Common myeloid progenitor, CD34-positive (primary cell): ENCODE results near the gene FUT8.
A peak's percentile ranks its signal among the peaks of the same experiment; 100 is the strongest.

Experiments
- CTCF ChIA-PET: fragments of 350-600 bp; sonication (Branson Sonifier 250); formaldehyde crosslinking; loops from one replicate; lab custom pipeline; 2021; ENCODE audit warnings: antibody characterized with exemption; lab: Charles Lee
- POLR2A ChIA-PET: fragments of 350-600 bp; sonication (Branson Sonifier 250); formaldehyde crosslinking; loops from one replicate; lab custom pipeline; 2021; ENCODE audit warnings: antibody characterized with exemption; lab: Charles Lee
- DNase-seq, 3 donors: peaks; one replicate each; pipeline versions ENCODE4 v3.0.0 to v3.0.0-alpha.2; 2013
- H3K27ac ChIP-seq, 2 experiments: 1 replicate in 1 of 2; 2 replicates in 1 of 2; pipeline ENCODE4 v1.7.0; 2013; ENCODE audit warnings: inconsistent platforms in 2 of 2, low read length in 2 of 2, mild to moderate bottlenecking in 2 of 2, low read depth in 1 of 2, moderate library complexity in 1 of 2; ENCODE audit not compliant: severe bottlenecking in 2 of 2, insufficient read depth in 1 of 2, poor library complexity in 1 of 2
- H3K27me3 ChIP-seq, 5 experiments: replicated peaks in 2 of 5; 1 replicate in 3 of 5; 2 replicates in 2 of 5; pipeline versions ENCODE4 v1.6.1 to v1.7.0; 2013; ENCODE audit warnings: low read length in 4 of 5, mild to moderate bottlenecking in 2 of 5, moderate library complexity in 2 of 5, inconsistent platforms in 1 of 5; ENCODE audit not compliant: insufficient read depth in 5 of 5, control insufficient read depth in 4 of 5
- H3K36me3 ChIP-seq, 4 experiments: 1 replicate in 2 of 4; 2 replicates in 2 of 4; pipeline versions ENCODE4 v1.6.1 to v1.7.0; 2013; ENCODE audit warnings: low read length in 3 of 4, control low read depth in 1 of 4, mild to moderate bottlenecking in 1 of 4; ENCODE audit not compliant: control insufficient read depth in 4 of 4, insufficient read depth in 4 of 4
- H3K4me1 ChIP-seq, 4 experiments: 1 replicate in 3 of 4; 2 replicates in 1 of 4; pipeline versions ENCODE4 v1.6.1 to v1.7.1; 2013; ENCODE audit warnings: low read length in 3 of 4, mild to moderate bottlenecking in 3 of 4, control low read depth in 1 of 4, inconsistent platforms in 1 of 4, moderate library complexity in 1 of 4; ENCODE audit not compliant: control insufficient read depth in 4 of 4, insufficient read depth in 4 of 4; ENCODE audit errors: control extremely low read depth in 1 of 4
- H3K4me3 ChIP-seq, 7 experiments: 1 replicate in 4 of 7; 2 replicates in 3 of 7; pipeline versions ENCODE4 v1.5.1 to v1.7.0; 2013; ENCODE audit warnings: mild to moderate bottlenecking in 7 of 7, low read length in 6 of 7, moderate library complexity in 6 of 7, inconsistent platforms in 2 of 7, low read depth in 2 of 7, control low read depth in 1 of 7; ENCODE audit not compliant: insufficient read depth in 4 of 7, control insufficient read depth in 1 of 7; ENCODE audit errors: extremely low read depth in 1 of 7
- H3K9me3 ChIP-seq, 5 experiments: 1 replicate in 4 of 5; 2 replicates in 1 of 5; pipeline versions ENCODE4 v1.6.1 to v1.7.1; 2013; ENCODE audit warnings: low read length in 4 of 5, mild to moderate bottlenecking in 2 of 5, inconsistent platforms in 1 of 5, low read depth in 1 of 5, moderate library complexity in 1 of 5; ENCODE audit not compliant: control insufficient read depth in 4 of 5, insufficient read depth in 2 of 5; ENCODE audit errors: control extremely low read depth in 1 of 5
- WGBS: methylation state at CpG from one replicate; pipeline ENCODE4 v1.1.5; 2013; ENCODE audit not compliant: insufficient coverage; 5-methylcytosine and 5-hydroxymethylcytosine counted together

Gene FUT8

DNA sequence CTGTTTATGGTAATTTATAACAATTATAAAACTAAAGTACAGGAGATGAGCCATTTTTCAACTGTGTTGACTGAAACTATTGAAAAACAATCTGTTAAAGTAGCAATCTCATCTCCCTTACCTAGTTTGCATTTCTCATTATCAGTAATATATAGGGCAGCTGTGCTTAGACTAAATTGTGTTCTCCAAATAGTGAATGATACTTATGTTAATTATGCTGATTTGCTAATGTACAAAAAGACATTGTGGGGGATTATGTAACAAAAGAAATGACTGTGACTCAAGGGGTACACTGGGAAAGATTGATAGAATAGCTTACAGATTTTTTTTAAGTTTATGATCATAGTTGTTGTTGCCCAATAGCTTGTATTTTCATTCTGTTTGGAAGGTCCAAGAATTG is 207.7 kb downstream of the FUT8 start:
- no peak for DNase-seq
- Histone ChIP-seq H3K9me3 (no peaks in the 10 kb centered on the region), H3K27me3 (no peaks in the 10 kb centered on the region), H3K27ac (no peak overlapping the region), H3K36me3 (peaks cover 0 to 4% (median 1%) of the 10 kb centered on the region in 4 experiments), H3K4me3 (no peak overlapping the region), H3K4me1 (no peaks in the 10 kb centered on the region)
- ChIA-PET CTCF (no interaction called here), POLR2A (no interaction called here)

- no peak for DNase-seq
- ChIA-PET CTCF (interaction anchor here (1.2 kb wide), 1 partner anchor 14 kb away, joined by 3 read pairs; no protein-coding TSS in a partner anchor), POLR2A (no interaction called here)
- Histone ChIP-seq H3K36me3 (no peaks in the 10 kb centered on the region), H3K27ac (no peak overlapping the region), H3K9me3 (no peaks in the 10 kb centered on the region), H3K4me3 (no peak overlapping the region), H3K27me3 (no peaks in the 10 kb centered on the region), H3K4me1 (peaks cover 0 to 2% (median 0%) of the 10 kb centered on the region in 4 experiments)
- whole genome bisulfite sequencing: 100% methylated on average over 4 of the region's 5 CpGs
These were observed 210.2 kb downstream of the FUT8 start for GRCh38 chr14:65622703-65623102.

- DNase-seq: no peak
- H3K27ac ChIP-seq: no peak overlapping the region
- no peaks in the 10 kb centered on the region for H3K36me3 ChIP-seq
- ChIA-PET CTCF (interaction anchor here (1.2 kb wide), 1 partner anchor 13 kb away, joined by 3 read pairs; no protein-coding TSS in a partner anchor), POLR2A (interaction anchor here (0.9 kb wide), 1 partner anchor 360 kb away, joined by 7 read pairs; no protein-coding TSS in a partner anchor)
- no peak overlapping the region for H3K4me3 ChIP-seq
- peaks cover 0 to 2% (median 0%) of the 10 kb centered on the region in 4 experiments for H3K4me1 ChIP-seq
- no peaks in the 10 kb centered on the region for H3K27me3 ChIP-seq
- no CpG with 5 or more reads among the region's 1 CpG for WGBS
- no peaks in the 10 kb centered on the region for H3K9me3 ChIP-seq
These were observed 211.2 kb downstream of the FUT8 start for GRCh38 chr14:65623759-65624158.

- CTCF ChIA-PET: no interaction called here
- 100% methylated on average over 4 of the region's 4 CpGs for WGBS
These were observed 214.8 kb downstream of the FUT8 start for GRCh38 chr14:65627315-65627714.

DNA sequence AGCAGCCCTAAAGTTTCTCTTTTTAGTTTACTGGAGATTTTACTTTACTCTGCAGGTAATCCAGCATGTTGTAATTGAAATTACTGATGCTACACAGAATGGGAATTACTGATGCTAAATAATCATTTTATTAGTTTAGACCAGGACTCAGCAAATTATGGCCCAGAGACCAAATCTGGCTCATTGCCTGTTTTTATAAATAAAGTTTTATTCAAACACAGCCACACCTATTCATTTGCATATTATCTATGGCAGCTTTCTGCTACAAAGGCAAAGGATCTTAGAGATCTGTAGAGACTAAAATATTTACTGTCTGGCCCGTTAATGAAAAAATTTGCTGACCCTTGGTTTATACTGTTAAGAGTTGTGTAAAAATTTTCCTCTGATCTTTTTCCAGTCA is 216.1 kb downstream of the FUT8 start:
- Histone ChIP-seq H3K27ac (no peak overlapping the region), H3K4me3 (no peak overlapping the region), H3K27me3 (no peaks in the 10 kb centered on the region), H3K4me1 (peaks cover 0 to 11% (median 3%) of the 10 kb centered on the region in 4 experiments), H3K9me3 (no peaks in the 10 kb centered on the region), H3K36me3 (peaks cover 0 to 6% (median under 1%) of the 10 kb centered on the region in 4 experiments)
- no CpG with 5 or more reads among the region's 1 CpG for WGBS
- ChIA-PET POLR2A (no interaction called here), CTCF (no interaction called here)
- no peak for DNase-seq

More at GRCh38 chr14:65627315-65627714, 214.8 kb downstream of the FUT8 start:
- POLR2A ChIA-PET: no interaction called here
- no peak overlapping the region for H3K4me3 ChIP-seq
- H3K27ac ChIP-seq: no peak overlapping the region
- H3K9me3 ChIP-seq: no peaks in the 10 kb centered on the region
- H3K27me3 ChIP-seq: no peaks in the 10 kb centered on the region
- H3K4me1 ChIP-seq: peaks cover 0 to 11% (median 3%) of the 10 kb centered on the region in 4 experiments
- H3K36me3 ChIP-seq: peaks cover 0 to 6% (median under 1%) of the 10 kb centered on the region in 4 experiments
- DNase-seq: no peak

GRCh38 chr14:65631040-65631439 is 218.5 kb downstream of the FUT8 start:
- H3K9me3 ChIP-seq: peaks cover 0 to 11% (median 0%) of the 10 kb centered on the region in 5 experiments
- H3K27me3 ChIP-seq: no peaks in the 10 kb centered on the region
- peak in 2 of 3 donors; percentile 7 to 23 for DNase-seq
- POLR2A ChIA-PET: no interaction called here
- WGBS: no CpG with 5 or more reads among the region's 1 CpG
- peaks cover 0 to 6% (median 2%) of the 10 kb centered on the region in 4 experiments for H3K36me3 ChIP-seq
- H3K27ac ChIP-seq: no peak overlapping the region
- CTCF ChIA-PET: no interaction called here
- peaks cover 0 to 11% (median 2%) of the 10 kb centered on the region in 4 experiments for H3K4me1 ChIP-seq
- H3K4me3 ChIP-seq: no peak overlapping the region

DNA sequence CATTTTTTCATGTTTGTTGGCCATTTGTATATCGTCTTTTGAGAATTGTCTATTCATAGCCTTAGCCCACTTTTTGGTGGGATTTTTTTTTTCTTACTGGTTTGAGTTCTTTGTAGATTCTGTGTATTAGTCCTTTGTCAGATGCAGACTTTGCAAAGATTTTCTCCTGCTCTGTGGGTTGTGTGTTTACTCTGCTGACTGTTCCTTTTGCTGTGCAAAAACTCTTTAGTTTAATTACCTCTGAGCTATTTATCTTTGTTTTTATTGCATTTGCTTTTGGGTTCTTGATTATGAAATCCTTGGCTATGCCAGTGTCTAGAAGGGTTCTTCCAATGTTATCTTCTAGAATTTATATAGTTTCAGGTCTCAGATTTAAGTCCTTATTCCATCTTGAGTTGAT is 220.0 kb downstream of the FUT8 start:
- no peak for DNase-seq
- Histone ChIP-seq H3K27me3 (no peaks in the 10 kb centered on the region), H3K27ac (no peak overlapping the region), H3K4me3 (no peak overlapping the region), H3K36me3 (peaks cover 0 to 6% (median 3%) of the 10 kb centered on the region in 4 experiments), H3K9me3 (peaks cover 0 to 11% (median 0%) of the 10 kb centered on the region in 5 experiments), H3K4me1 (peaks cover 0 to 11% (median 2%) of the 10 kb centered on the region in 4 experiments)
- WGBS: no CpG with 5 or more reads among the region's 1 CpG
- ChIA-PET CTCF (no interaction called here), POLR2A (no interaction called here)
